Measurements from ENCODE around the gene FBXL7.

The FBXL7 gene

DNA sequence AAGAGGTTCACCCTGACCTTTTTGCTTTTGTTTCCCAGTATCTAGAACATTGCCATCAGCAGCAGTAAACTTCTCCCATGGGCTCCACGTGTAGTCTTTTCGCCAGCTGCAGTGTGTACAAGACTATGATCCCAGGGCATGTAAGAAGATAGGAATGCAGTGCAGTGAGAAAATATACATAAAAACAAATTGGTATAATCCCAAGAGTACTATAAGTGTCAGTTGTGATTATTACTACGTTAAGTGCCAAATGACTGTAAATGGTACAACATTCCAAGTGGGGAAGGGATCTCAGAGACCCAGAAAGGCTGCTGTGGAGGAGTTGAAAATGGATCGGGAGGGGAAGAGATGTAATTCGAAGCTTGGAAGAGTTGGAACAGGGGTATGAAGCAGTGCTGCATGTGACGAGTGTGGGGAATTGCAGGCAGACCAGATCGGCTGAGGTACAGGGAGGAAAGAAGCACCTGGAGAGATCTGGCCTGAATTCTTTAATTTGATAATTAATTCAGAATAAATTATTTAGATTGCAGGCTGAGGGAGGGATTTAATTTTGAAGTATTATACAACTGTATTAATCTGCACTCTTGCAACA, 95.1 kb downstream of the FBXL7 start:
- H3K27ac ChIP-seq = no peak overlapping the region
- CTCF ChIA-PET = no interaction called here
- POLR2A ChIA-PET (ENCODE audit: low non-redundant PET) = no interaction called here
- no peak for DNase-seq (ENCODE audit: low spot score)
- TF ChIP-seq, protein P1, sequence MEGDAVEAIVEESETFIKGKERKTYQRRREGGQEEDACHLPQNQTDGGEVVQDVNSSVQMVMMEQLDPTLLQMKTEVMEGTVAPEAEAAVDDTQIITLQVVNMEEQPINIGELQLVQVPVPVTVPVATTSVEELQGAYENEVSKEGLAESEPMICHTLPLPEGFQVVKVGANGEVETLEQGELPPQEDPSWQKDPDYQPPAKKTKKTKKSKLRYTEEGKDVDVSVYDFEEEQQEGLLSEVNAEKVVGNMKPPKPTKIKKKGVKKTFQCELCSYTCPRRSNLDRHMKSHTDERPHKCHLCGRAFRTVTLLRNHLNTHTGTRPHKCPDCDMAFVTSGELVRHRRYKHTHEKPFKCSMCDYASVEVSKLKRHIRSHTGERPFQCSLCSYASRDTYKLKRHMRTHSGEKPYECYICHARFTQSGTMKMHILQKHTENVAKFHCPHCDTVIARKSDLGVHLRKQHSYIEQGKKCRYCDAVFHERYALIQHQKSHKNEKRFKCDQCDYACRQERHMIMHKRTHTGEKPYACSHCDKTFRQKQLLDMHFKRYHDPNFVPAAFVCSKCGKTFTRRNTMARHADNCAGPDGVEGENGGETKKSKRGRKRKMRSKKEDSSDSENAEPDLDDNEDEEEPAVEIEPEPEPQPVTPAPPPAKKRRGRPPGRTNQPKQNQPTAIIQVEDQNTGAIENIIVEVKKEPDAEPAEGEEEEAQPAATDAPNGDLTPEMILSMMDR (conservative IDR thresholded peaks at IDR 0.05; ENCODE audit: low read depth) = no peak

GRCh38 chr5:15595929-15596328, 95.9 kb downstream of the FBXL7 start:
- no peak for DNase-seq (ENCODE audit: low spot score)
- CTCF ChIA-PET = no interaction called here
- TF ChIP-seq, protein P1 (conservative IDR thresholded peaks at IDR 0.05; ENCODE audit: low read depth) = no peak
- POLR2A ChIA-PET (ENCODE audit: low non-redundant PET) = no interaction called here
- no peak overlapping the region for H3K27ac ChIP-seq

DNA sequence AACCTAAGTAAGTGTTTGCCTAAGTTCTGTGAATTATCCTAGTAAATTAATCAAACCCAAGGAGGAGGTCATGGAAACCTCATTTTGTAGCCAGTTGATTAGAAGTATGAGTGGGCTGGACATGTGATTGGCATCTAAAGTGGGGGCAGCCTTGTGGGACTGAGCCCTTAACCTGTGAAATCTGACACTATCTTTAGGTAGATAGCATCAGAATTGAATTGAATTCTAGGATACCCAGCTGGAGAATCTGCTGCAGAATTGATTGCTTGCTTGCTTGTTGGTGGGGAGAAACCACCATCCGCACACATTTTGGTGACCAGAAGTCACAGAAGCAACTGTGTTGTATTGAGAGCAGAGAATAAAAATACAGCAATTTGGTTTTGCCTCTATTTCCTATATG, 97.0 kb downstream of the FBXL7 start:
- POLR2A ChIA-PET (ENCODE audit: low non-redundant PET) = no interaction called here
- TF ChIP-seq, protein P1 (conservative IDR thresholded peaks at IDR 0.05; ENCODE audit: low read depth) = no peak
- CTCF ChIA-PET = no interaction called here
- H3K27ac ChIP-seq = no peak overlapping the region
- DNase-seq (ENCODE audit: low spot score) = no peak

DNA sequence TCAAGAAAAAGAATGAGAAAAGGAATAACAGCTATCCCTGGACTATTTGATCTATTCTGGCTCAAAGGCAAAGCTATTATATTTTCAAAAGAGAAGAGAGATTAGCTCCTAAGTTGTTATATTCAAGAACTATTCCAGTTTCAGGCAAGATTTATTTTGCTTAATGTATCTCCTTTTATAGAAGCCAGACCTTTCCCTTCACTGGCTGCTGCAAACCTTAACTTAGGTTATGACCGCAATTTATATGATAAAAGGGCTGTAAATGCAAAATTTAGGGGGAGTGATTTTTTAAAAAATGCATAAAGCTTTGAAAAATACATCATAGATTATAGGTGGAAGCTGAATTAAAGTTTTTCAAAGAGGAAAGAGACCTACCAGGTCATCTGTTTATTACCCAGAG, 97.8 kb downstream of the FBXL7 start:
- CTCF ChIA-PET = no interaction called here
- H3K27ac ChIP-seq = no peak overlapping the region
- TF ChIP-seq, protein P1 (conservative IDR thresholded peaks at IDR 0.05; ENCODE audit: low read depth) = no peak
- POLR2A ChIA-PET (ENCODE audit: low non-redundant PET) = no interaction called here
- DNase-seq (ENCODE audit: low spot score) = no peak

DNA sequence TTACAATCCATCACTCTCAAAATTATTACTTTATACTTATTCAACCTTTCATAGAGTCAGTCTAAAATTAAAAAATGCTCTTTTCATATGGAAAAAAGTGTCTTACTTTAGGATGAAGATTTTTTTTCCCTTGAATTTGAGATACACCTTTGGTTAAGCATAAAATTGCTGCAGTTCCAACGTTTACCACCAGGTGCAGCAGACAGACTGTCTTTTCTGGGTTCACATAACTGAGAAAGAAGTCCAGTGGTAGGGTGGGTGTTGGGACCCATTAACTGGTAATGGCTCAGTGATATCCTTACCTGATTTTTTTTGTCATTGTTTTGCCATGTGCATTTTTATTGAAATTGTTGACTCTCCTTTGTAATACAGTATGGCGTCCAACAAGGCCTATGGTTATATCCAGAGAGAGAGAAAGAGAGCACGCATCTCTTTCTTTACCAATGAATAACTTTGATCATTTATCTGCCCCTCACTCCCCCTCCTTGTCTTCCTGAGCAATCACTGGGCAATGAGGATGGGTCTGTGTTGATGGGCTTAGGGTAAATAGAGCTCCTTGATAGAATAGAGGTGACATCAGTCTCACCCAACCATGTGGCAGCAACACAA, 98.4 kb downstream of the FBXL7 start:
- no peak for DNase-seq (ENCODE audit: low spot score)
- TF ChIP-seq, protein P1 (conservative IDR thresholded peaks at IDR 0.05; ENCODE audit: low read depth) = peak; percentile 63
- POLR2A ChIA-PET (ENCODE audit: low non-redundant PET) = no interaction called here
- H3K27ac ChIP-seq = no peak overlapping the region
- CTCF ChIA-PET = interaction anchor here (0.7 kb wide), 1 partner anchor 381 kb away, joined by 3 read pairs; no protein-coding TSS in a partner anchor

DNA sequence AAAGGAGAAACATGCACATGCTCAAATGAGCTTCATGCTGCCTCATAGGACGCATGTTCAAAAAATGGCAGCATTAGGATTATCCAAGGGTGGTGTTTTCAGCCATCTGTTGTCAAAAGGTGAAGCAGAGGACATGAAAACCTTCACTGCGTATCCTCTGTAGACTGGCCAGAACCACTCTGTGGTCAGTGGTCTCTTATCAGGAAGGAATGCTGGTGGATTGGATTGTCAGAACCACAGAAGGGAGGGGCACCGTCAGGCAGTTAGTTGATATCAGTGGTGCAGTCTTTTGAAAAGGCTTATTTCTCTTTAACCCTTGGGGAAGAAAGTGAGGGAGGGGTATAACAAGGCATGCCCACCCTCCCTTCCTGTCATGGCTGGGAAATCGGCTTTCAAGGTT, 100.1 kb downstream of the FBXL7 start:
- TF ChIP-seq, protein P1 (conservative IDR thresholded peaks at IDR 0.05; ENCODE audit: low read depth) = no peak
- CTCF ChIA-PET = no interaction called here
- no peak for DNase-seq (ENCODE audit: low spot score)
- POLR2A ChIA-PET (ENCODE audit: low non-redundant PET) = no interaction called here
- H3K27ac ChIP-seq = no peak overlapping the region
